ENCODE results near the gene AEN. TPM values are rescaled to one million over a fixed set of nuclear protein-coding genes. Genes with fewer than 3 reads are reported as not detected.

Gene AEN
- total RNA-seq, 1 experiment from 2014 or later, result 36.2 TPM

GRCh38 chr15:88617031-88617722, 4.0 kb upstream of the AEN start:
- H3K9me3 ChIP-seq (ENCODE audit: control insufficient read depth in 1 of 2, insufficient read depth in 1 of 2, low read depth in 1 of 2, low read length in 2 of 2), result no peaks in the 10 kb centered on the region
- no TSS peak for BruUV-seq (replicated peaks)
- H3K27ac ChIP-seq (ENCODE audit: low read depth, low read length), result no peak overlapping the region
- no peaks in the 10 kb centered on the region for H3K27me3 ChIP-seq (ENCODE audit: insufficient read depth, low read length)
- no peak overlapping the region for H2AFZ ChIP-seq (ENCODE audit: low read depth, low read length, poor library complexity, severe bottlenecking)
- no peaks in the 10 kb centered on the region for H3K9me2 ChIP-seq (ENCODE audit: insufficient read depth)
- ATAC-seq (no peak), DNase-seq (ENCODE audit: low read depth, low spot score) (no peak)
- H3K9ac ChIP-seq (ENCODE audit: low read length), result no peak overlapping the region
- POLR2A ChIA-PET, result no interaction called here
- CTCF ChIA-PET, result interaction anchor here (1.4 kb wide), 1 partner anchor 9 kb away, joined by 4 read pairs; no protein-coding TSS in a partner anchor
- peaks cover 12% of the 10 kb centered on the region for H3K79me2 ChIP-seq (ENCODE audit: insufficient read depth, low read length)
- no peaks in the 10 kb centered on the region for H3K36me3 ChIP-seq (ENCODE audit: control insufficient read depth in 1 of 2, insufficient read depth in 2 of 2, low read length in 2 of 2)
- no peaks in the 10 kb centered on the region for H4K20me1 ChIP-seq (ENCODE audit: insufficient read depth)
- no peak overlapping the region for H3K4me3 ChIP-seq (replicated peaks in 1 of 2; ENCODE audit: low read depth in 1 of 2, low read length in 2 of 2)
- intact Hi-C loops (cut with micrococcal nuclease), result no loop called here
- no peak overlapping the region for H3K4me2 ChIP-seq (ENCODE audit: low read length)
- no peak for TF ChIP-seq ZFX (IDR thresholded peaks at IDR 0.05)
- no peak for TF ChIP-seq SIN3A (IDR thresholded peaks at IDR 0.05; ENCODE audit: low read depth)
- TF ChIP-seq EGR1 (IDR thresholded peaks at IDR 0.05; ENCODE audit: low read depth), result no peak
- H3K4me1 ChIP-seq (ENCODE audit: control insufficient read depth in 1 of 2, insufficient read depth in 2 of 2, low read length in 2 of 2), result peaks cover 4 to 36% of the 10 kb centered on the region in 2 experiments; a peak in 3 of 4 replicates
- RAD21 ChIA-PET (ENCODE audit: low non-redundant PET in 1 of 2, low total read pairs in 2 of 2, uncharacterized antibody in 2 of 2, unreplicated experiment in 2 of 2), result interaction anchor here in 1 of 2 experiments (0.7 kb wide), 1 partner anchor 22 kb away, joined by 3 read pairs; the partner anchor contains the start of gene ISG20

- ATAC-seq (no peak), DNase-seq (ENCODE audit: low read depth, low spot score) (no peak)
- intact Hi-C loops (cut with micrococcal nuclease), result no loop called here
- Histone ChIP-seq H4K20me1 (ENCODE audit: insufficient read depth) (no peaks in the 10 kb centered on the region; the same call in 1 of the 2 replicates), H3K27ac (ENCODE audit: low read depth, low read length) (no peak overlapping the region), H3K27me3 (ENCODE audit: insufficient read depth, low read length) (no peaks in the 10 kb centered on the region), H3K79me2 (ENCODE audit: insufficient read depth, low read length) (peaks cover 18% of the 10 kb centered on the region), H3K4me1 (ENCODE audit: control insufficient read depth in 1 of 2, insufficient read depth in 2 of 2, low read length in 2 of 2) (peaks cover 6 to 42% of the 10 kb centered on the region in 2 experiments), H3K4me2 (ENCODE audit: low read length) (no peak overlapping the region), H3K4me3 (replicated peaks in 1 of 2; ENCODE audit: low read depth in 1 of 2, low read length in 2 of 2) (no peak overlapping the region), H3K36me3 (ENCODE audit: control insufficient read depth in 1 of 2, insufficient read depth in 2 of 2, low read length in 2 of 2) (no peaks in the 10 kb centered on the region), H3K9me2 (ENCODE audit: insufficient read depth) (no peaks in the 10 kb centered on the region), H3K9ac (ENCODE audit: low read length) (no peak overlapping the region), H3K9me3 (ENCODE audit: control insufficient read depth in 1 of 2, insufficient read depth in 1 of 2, low read depth in 1 of 2, low read length in 2 of 2) (no peaks in the 10 kb centered on the region), H2AFZ (ENCODE audit: low read depth, low read length, poor library complexity, severe bottlenecking) (no peak overlapping the region)
- ChIA-PET RAD21 (ENCODE audit: low non-redundant PET in 1 of 2, low total read pairs in 2 of 2, uncharacterized antibody in 2 of 2, unreplicated experiment in 2 of 2) (interaction anchor here in 1 of 2 experiments (0.7 kb wide), 1 partner anchor 21 kb away, joined by 3 read pairs; the partner anchor contains the start of gene ISG20), POLR2A (no interaction called here), CTCF (interaction anchor here (1.4 kb wide), 1 partner anchor 9 kb away, joined by 4 read pairs; no protein-coding TSS in a partner anchor)
- no TSS peak for BruUV-seq (replicated peaks)
- TF ChIP-seq ZBTB33 (IDR thresholded peaks at IDR 0.05; ENCODE audit: extremely low read depth, insufficient replicate concordance, low read length) (no peak), FOSL1 (IDR thresholded peaks at IDR 0.05; ENCODE audit: low read depth) (no peak), EGR1 (IDR thresholded peaks at IDR 0.05; ENCODE audit: low read depth) (no peak), SP1 (IDR thresholded peaks at IDR 0.05; ENCODE audit: low read depth) (no peak), SRF (IDR thresholded peaks at IDR 0.05; ENCODE audit: low read depth) (no peak), ATF3 (IDR thresholded peaks at IDR 0.05) (no peak), TCF7L2 (IDR thresholded peaks at IDR 0.05; ENCODE audit: borderline replicate concordance, extremely low read depth, insufficient read depth, insufficient read length) (no peak)
Measured at GRCh38 chr15:88617790-88618189, 3.4 kb upstream of the AEN start.
